Measurements from ENCODE around the gene RBPJ.
"Not testable (repeated sequence)": the region's sequence is repeated elsewhere in the genome, so short reads cannot be mapped to it uniquely, and the experiment has no call there.

Gene RBPJ

DNA sequence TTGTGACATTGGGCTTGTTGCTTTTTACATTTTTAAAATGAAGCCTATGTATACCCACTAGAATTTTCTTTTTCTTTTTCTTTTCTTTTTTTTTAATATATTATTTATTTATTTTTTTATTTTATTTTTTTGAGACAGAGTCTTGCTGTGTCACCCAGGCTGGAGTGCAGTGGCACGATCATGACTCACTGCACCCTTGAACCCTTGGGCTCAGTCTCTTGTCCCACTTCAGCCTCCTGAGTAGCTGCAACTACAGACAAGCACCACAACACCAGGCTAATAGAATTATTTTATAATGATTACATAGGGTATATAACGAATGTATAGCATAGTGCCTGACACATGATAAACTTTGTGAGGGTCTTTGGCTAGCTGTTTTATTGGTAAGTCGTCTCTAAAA is 64.9 kb downstream of the RBPJ start:
- no peak for TF ChIP-seq CTCF (IDR thresholded peaks at IDR 0.05; ENCODE audit: unreplicated experiment in 3 of 3)
- peaks cover 6% of the 10 kb centered on the region for H3K4me1 Mint-ChIP-seq
- no peak overlapping the region for H3K27ac Mint-ChIP-seq
- H3K4me3 Mint-ChIP-seq = no peak overlapping the region
- H3K27me3 Mint-ChIP-seq (ENCODE audit: low read depth) = no peaks in the 10 kb centered on the region
- peaks cover 42% of the 10 kb centered on the region for H3K36me3 Mint-ChIP-seq (ENCODE audit: low read depth)
- peaks cover 11% of the 10 kb centered on the region for H3K9me3 Mint-ChIP-seq

DNA sequence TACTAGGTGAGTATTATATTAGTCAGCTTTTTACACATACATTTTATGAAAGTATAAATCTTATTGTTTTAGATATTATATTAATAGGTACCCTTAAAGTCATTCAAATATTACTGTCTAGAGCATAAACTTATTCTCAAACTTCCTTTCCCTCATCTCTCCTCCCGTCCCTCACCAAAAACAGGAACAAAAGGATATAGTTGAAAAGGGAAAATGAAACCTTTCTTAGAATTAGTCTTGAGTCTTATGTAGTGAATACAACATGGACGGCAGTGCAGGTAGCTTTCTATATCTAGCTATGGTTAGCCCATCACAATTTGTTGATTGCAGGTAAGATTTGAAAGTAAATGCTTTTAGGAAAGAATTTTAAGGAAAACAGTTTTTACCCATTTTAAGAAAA is 65.6 kb downstream of the RBPJ start:
- H3K27ac Mint-ChIP-seq = no peak overlapping the region
- no peaks in the 10 kb centered on the region for H3K27me3 Mint-ChIP-seq (ENCODE audit: low read depth)
- H3K4me1 Mint-ChIP-seq = peaks cover 4% of the 10 kb centered on the region
- peaks cover 11% of the 10 kb centered on the region for H3K9me3 Mint-ChIP-seq
- no peak overlapping the region for H3K4me3 Mint-ChIP-seq
- peaks cover 47% of the 10 kb centered on the region for H3K36me3 Mint-ChIP-seq (ENCODE audit: low read depth)
- TF ChIP-seq CTCF (IDR thresholded peaks at IDR 0.05; ENCODE audit: unreplicated experiment in 3 of 3) = no peak

DNA sequence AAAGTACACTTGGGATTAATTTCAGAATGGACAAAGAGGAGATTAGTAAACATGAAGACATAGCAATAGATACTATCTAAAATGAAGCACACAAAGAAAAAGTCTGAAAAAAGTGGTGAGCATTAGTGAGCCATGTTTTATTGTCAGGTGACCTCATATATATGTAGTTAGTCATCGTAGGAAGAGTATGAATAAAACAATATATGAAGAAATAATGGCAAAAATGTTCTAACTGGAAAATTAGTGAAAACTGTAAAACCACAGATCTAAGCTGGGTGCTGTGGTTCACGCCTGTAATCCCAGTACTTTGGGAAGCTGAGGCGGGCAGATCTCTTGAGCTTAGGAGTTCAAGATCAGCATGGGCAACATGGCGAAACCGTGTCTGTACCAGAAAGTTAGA is 67.9 kb downstream of the RBPJ start:
- Mint-ChIP-seq H3K9me3 (peaks cover 11% of the 10 kb centered on the region), H3K4me1 (no peaks in the 10 kb centered on the region), H3K27ac (no peak overlapping the region), H3K36me3 (ENCODE audit: low read depth) (peaks cover 65% of the 10 kb centered on the region), H3K4me3 (no peak overlapping the region), H3K27me3 (ENCODE audit: low read depth) (no peaks in the 10 kb centered on the region)
- no peak for TF ChIP-seq CTCF (IDR thresholded peaks at IDR 0.05; ENCODE audit: unreplicated experiment in 3 of 3)

GRCh38 chr4:26397086-26397485 is 76.3 kb downstream of the RBPJ start:
- no peaks in the 10 kb centered on the region for H3K27me3 Mint-ChIP-seq (ENCODE audit: low read depth)
- H3K36me3 Mint-ChIP-seq (ENCODE audit: low read depth) = peaks cover 48% of the 10 kb centered on the region
- no peak for TF ChIP-seq CTCF (IDR thresholded peaks at IDR 0.05; ENCODE audit: unreplicated experiment in 3 of 3)
- H3K27ac Mint-ChIP-seq = peak overlapping the region; percentile 46 to 76 (median 49)
- H3K4me3 Mint-ChIP-seq = peak overlapping the region in 1 of 3 experiments; percentile 47
- H3K9me3 Mint-ChIP-seq = no peaks in the 10 kb centered on the region
- H3K4me1 Mint-ChIP-seq = peaks cover 16% of the 10 kb centered on the region

GRCh38 chr4:26400132-26400531 is 79.3 kb downstream of the RBPJ start:
- no peaks in the 10 kb centered on the region for H3K27me3 Mint-ChIP-seq (ENCODE audit: low read depth)
- no peak overlapping the region for H3K4me3 Mint-ChIP-seq
- H3K36me3 Mint-ChIP-seq (ENCODE audit: low read depth) = peaks cover 46% of the 10 kb centered on the region
- H3K27ac Mint-ChIP-seq = no peak overlapping the region
- no peaks in the 10 kb centered on the region for H3K9me3 Mint-ChIP-seq
- TF ChIP-seq CTCF (IDR thresholded peaks at IDR 0.05; ENCODE audit: unreplicated experiment in 3 of 3) = no peak
- peaks cover 22% of the 10 kb centered on the region for H3K4me1 Mint-ChIP-seq

GRCh38 chr4:26402017-26402416 is 81.2 kb downstream of the RBPJ start:
- H3K9me3 Mint-ChIP-seq; H3K4me1 Mint-ChIP-seq; H3K4me3 Mint-ChIP-seq; H3K27me3 Mint-ChIP-seq (ENCODE audit: low read depth); H3K27ac Mint-ChIP-seq: not testable (repeated sequence)
- H3K36me3 Mint-ChIP-seq (ENCODE audit: low read depth) = peaks cover 49% of the 10 kb centered on the region

Data from nephron (organoid).